Colonic mucosa (tissue), 4 donors: ENCODE measurements around the gene PRPF6. TPM values are rescaled to one million over a fixed set of nuclear protein-coding genes. Genes with fewer than 3 reads are reported as not detected.

ENCODE experiments used
- DNase-seq: peaks from one replicate; pipeline ENCODE4 v3.0.0-alpha.2; 2020
- H3K27ac ChIP-seq: fragments of 200-600 bp; one replicate; pipeline ENCODE4 v1.8.0; 2021
- H3K27me3 ChIP-seq: fragments of 200-600 bp; one replicate; pipeline ENCODE4 v1.8.0; 2021
- H3K36me3 ChIP-seq: fragments of 200-600 bp; one replicate; pipeline ENCODE4 v1.8.0; 2021
- H3K4me1 ChIP-seq: fragments of 200-600 bp; one replicate; pipeline ENCODE4 v1.8.0; 2021; ENCODE audit warnings: mild to moderate bottlenecking
- H3K4me3 ChIP-seq: fragments of 200-600 bp; one replicate; pipeline ENCODE4 v1.8.0; 2021
- H3K9ac ChIP-seq, 2 donors: one replicate each; pipeline ENCODE4 v1.7.0; 2013; ENCODE audit warnings: control low read depth in 2 of 2, low read depth in 2 of 2, low read length in 2 of 2
- H3K9me3 ChIP-seq: fragments of 200-600 bp; one replicate; pipeline ENCODE4 v1.8.0; 2021
- CTCF ChIP-seq: fragments of 200-600 bp; IDR thresholded peaks from one replicate; pipeline ENCODE4 v1.8.0; 2022; ENCODE audit warnings: antibody characterized with exemption, mild to moderate bottlenecking
- intact Hi-C: fragments of 100-400 bp; cut with DNase I; formaldehyde crosslinking; loops from one replicate; pipeline ENCODE4 v1.14.1; 2022
- total RNA-seq, 2 donors: library from RNA; stranded (reverse); fragmentation: NEBNext Ultra II Directional in 1 of 2; extraction: Animal tissue kit (Norgen Biotek cat#: 25700) in 1 of 2; gene quantifications; one replicate each; pipeline ENCODE4 v1.2.1, GENCODE V29; 2021
- donor health status: healthy.
- donor health status: DM: no; HTN: no; CAD: no.
- donor health status: DM: no; HTN: no; CAD: no.

The PRPF6 gene
- total RNA-seq, 2 donors from 2014 or later, result 53.0 to 68.6 TPM

GRCh38 chr20:64025101-64025825, 44.3 kb downstream of the PRPF6 start:
- Histone ChIP-seq H3K9ac (no peak overlapping the region), H3K9me3 (no peaks in the 10 kb centered on the region), H3K4me1 (peaks cover 17% of the 10 kb centered on the region), H3K36me3 (peaks cover 45% of the 10 kb centered on the region), H3K27ac (no peak overlapping the region), H3K4me3 (no peak overlapping the region), H3K27me3 (no peaks in the 10 kb centered on the region)
- no peak for TF ChIP-seq CTCF
- no peak for DNase-seq
- intact Hi-C loops, result no loop called here

- intact Hi-C loops, result no loop called here
- DNase-seq, result no peak
- H3K27me3 ChIP-seq, result no peaks in the 10 kb centered on the region
- H3K4me3 ChIP-seq, result no peak overlapping the region
- H3K9me3 ChIP-seq, result no peaks in the 10 kb centered on the region
- peaks cover 22% of the 10 kb centered on the region for H3K4me1 ChIP-seq
- no peak overlapping the region for H3K27ac ChIP-seq
- peaks cover 45% of the 10 kb centered on the region for H3K36me3 ChIP-seq
- H3K9ac ChIP-seq, result no peak overlapping the region
- TF ChIP-seq CTCF, result no peak
These were observed 45.0 kb downstream of the PRPF6 start for GRCh38 chr20:64025826-64026412.

- Histone ChIP-seq H3K36me3 (peaks cover 42% of the 10 kb centered on the region), H3K4me3 (no peak overlapping the region), H3K9me3 (no peaks in the 10 kb centered on the region), H3K27me3 (no peaks in the 10 kb centered on the region), H3K27ac (no peak overlapping the region), H3K9ac (no peak overlapping the region), H3K4me1 (peaks cover 22% of the 10 kb centered on the region)
- intact Hi-C loops, result no loop called here
- no peak for TF ChIP-seq CTCF
- DNase-seq, result no peak
These were observed 47.2 kb downstream of the PRPF6 start for GRCh38 chr20:64027981-64028685.

- H3K9me3 ChIP-seq, result no peaks in the 10 kb centered on the region
- H3K9ac ChIP-seq, result no peak overlapping the region
- H3K4me1 ChIP-seq, result peaks cover 13% of the 10 kb centered on the region
- intact Hi-C loops, result no loop called here
- no peak overlapping the region for H3K4me3 ChIP-seq
- no peak for DNase-seq
- H3K27me3 ChIP-seq, result no peaks in the 10 kb centered on the region
- TF ChIP-seq CTCF, result no peak
- H3K36me3 ChIP-seq, result peaks cover 40% of the 10 kb centered on the region
- no peak overlapping the region for H3K27ac ChIP-seq
These were observed 48.6 kb downstream of the PRPF6 start for GRCh38 chr20:64029293-64030117.
